ENCODE data around the gene CADM1.

The CADM1 gene

GRCh38 chr11:115134926-115135325, 369.3 kb downstream of the CADM1 start:
- DNase-seq = no peak

- no peak for DNase-seq
Measured at GRCh38 chr11:115133475-115134209, 370.6 kb downstream of the CADM1 start.

- no peak for DNase-seq
Measured at GRCh38 chr11:115132436-115133228, 371.6 kb downstream of the CADM1 start.

- no peak for DNase-seq
Measured at GRCh38 chr11:115129473-115130289, 374.5 kb downstream of the CADM1 start.

GRCh38 chr11:115128226-115128625, 376.0 kb downstream of the CADM1 start:
- DNase-seq = no peak

- DNase-seq = no peak
Measured at GRCh38 chr11:115127790-115128189, 376.4 kb downstream of the CADM1 start.

GRCh38 chr11:115126515-115127208, 377.6 kb downstream of the CADM1 start:
- no peak for DNase-seq

- DNase-seq = no peak
Measured at GRCh38 chr11:115126092-115126491, 378.1 kb downstream of the CADM1 start.

- no peak for DNase-seq
Measured at GRCh38 chr11:115124786-115125185, 379.4 kb downstream of the CADM1 start.

- no peak for DNase-seq
Measured at GRCh38 chr11:115123641-115124040, 380.6 kb downstream of the CADM1 start.

- no peak for DNase-seq
Measured at GRCh38 chr11:115122274-115122673, 381.9 kb downstream of the CADM1 start.

Data from NCI-H1092 (cell line).